HS-5 (cell line): ENCODE measurements around the gene PIWIL4.

Experiments used
- DNase-seq: peaks from one replicate; pipeline ENCODE4 v3.0.0-alpha.2; 2012; ENCODE audit warnings: low read depth

The PIWIL4 gene

GRCh38 chr11:94567181-94567670 lies at the start of gene PIWIL4:
PIWIL4 (plus strand) TSS chr11:94567368; CDS start chr11:94567519, 151 bp downstream.
- no peak for DNase-seq

- DNase-seq = no peak
Observed at GRCh38 chr11:94518300-94518699, 48.9 kb upstream of the PIWIL4 start.

GRCh38 chr11:94519478-94520084 lies 47.6 kb upstream of the PIWIL4 start:
- no peak for DNase-seq

GRCh38 chr11:94521684-94522083 lies 45.5 kb upstream of the PIWIL4 start:
- DNase-seq = no peak

- DNase-seq = no peak
Observed at GRCh38 chr11:94524341-94524740, 42.8 kb upstream of the PIWIL4 start.

- DNase-seq = no peak
Observed at GRCh38 chr11:94525546-94526324, 41.4 kb upstream of the PIWIL4 start.

GRCh38 chr11:94526645-94527438 lies 40.3 kb upstream of the PIWIL4 start:
- DNase-seq = no peak

GRCh38 chr11:94528551-94528950 lies 38.6 kb upstream of the PIWIL4 start:
- no peak for DNase-seq

- DNase-seq = no peak
Observed at GRCh38 chr11:94532211-94532610, 35.0 kb upstream of the PIWIL4 start.

GRCh38 chr11:94533206-94533605 lies 34.0 kb upstream of the PIWIL4 start:
- DNase-seq = no peak

GRCh38 chr11:94533696-94534630 lies 33.2 kb upstream of the PIWIL4 start:
- DNase-seq = no peak

GRCh38 chr11:94536386-94536785 lies 30.8 kb upstream of the PIWIL4 start:
- no peak for DNase-seq

- DNase-seq = no peak
Observed at GRCh38 chr11:94537031-94537600, 30.1 kb upstream of the PIWIL4 start.

- no peak for DNase-seq
Observed at GRCh38 chr11:94539420-94539819, 27.7 kb upstream of the PIWIL4 start.

GRCh38 chr11:94543695-94544645 lies 23.2 kb upstream of the PIWIL4 start, which contains the start of gene FUT4:
FUT4 (plus strand) TSS chr11:94543921; CDS start chr11:94544134, 213 bp downstream.
- DNase-seq = peak; percentile 67

- no peak for DNase-seq
Observed at GRCh38 chr11:94544646-94545263, 22.4 kb upstream of the PIWIL4 start.

GRCh38 chr11:94545264-94546161 lies 21.7 kb upstream of the PIWIL4 start:
- DNase-seq = no peak

- DNase-seq = no peak
Observed at GRCh38 chr11:94546162-94546470, 21.1 kb upstream of the PIWIL4 start.

GRCh38 chr11:94546886-94547285 lies 20.3 kb upstream of the PIWIL4 start:
- no peak for DNase-seq
